Retinal pigment epithelial cell (primary cell): ENCODE results near the gene LMNB1.
A peak's percentile ranks its signal among the peaks of the same experiment; 100 is the strongest.

ENCODE experiments used
- DNase-seq: peaks from one replicate; pipeline ENCODE4 v3.0.0-alpha.2; 2010; ENCODE audit warnings: low read depth
- H3K4me3 ChIP-seq: 2 replicates; pipeline ENCODE4 v1.5.1; 2011; ENCODE audit warnings: mild to moderate bottlenecking, low read length, control low read depth, moderate library complexity
- TF ChIP-seq, protein P1 (sequence below): conservative IDR thresholded peaks from 2 replicates; pipeline ENCODE4 v1.5.1; 2011; ENCODE audit warnings: low read depth, low read length, control low read depth, inconsistent platforms

The LMNB1 gene

DNA sequence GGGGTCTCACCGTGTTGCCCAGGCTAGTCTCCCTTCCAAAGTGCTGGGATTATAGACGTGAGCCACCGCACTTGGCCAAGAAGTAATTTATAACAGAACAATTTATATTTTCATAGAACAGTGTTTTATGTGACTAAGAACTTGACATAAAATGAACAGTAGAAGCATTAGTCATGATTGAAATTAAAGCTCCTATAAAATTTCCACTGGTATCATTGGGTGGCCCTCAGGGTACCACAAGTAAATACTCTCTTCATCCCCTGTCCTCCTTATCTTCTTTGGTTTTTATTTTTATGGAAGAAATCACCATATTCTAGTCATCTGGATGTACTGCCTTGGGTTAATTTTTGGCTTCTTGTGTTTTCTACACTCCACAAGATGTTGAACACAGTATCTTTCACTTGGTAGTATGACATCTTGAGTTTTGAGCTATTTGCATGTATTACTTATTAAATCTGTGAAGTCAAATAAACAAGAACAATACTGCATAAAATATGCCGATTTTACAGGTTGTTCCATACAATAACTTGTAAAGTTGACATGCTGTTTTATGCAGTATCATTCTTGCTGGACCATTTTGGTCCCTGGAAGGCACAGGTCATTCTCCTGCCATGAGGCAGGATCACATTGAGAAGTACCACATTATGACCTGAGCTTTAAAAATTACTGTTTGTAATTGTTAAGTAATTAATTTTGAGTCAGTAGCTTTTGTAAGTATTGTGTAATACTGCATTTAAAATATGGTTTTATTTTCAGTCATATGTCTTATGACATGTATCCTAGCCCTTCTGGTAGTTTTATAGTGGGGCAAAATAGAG is 24.4 kb downstream of the LMNB1 start:
- DNase-seq = no peak
- TF ChIP-seq, protein P1, sequence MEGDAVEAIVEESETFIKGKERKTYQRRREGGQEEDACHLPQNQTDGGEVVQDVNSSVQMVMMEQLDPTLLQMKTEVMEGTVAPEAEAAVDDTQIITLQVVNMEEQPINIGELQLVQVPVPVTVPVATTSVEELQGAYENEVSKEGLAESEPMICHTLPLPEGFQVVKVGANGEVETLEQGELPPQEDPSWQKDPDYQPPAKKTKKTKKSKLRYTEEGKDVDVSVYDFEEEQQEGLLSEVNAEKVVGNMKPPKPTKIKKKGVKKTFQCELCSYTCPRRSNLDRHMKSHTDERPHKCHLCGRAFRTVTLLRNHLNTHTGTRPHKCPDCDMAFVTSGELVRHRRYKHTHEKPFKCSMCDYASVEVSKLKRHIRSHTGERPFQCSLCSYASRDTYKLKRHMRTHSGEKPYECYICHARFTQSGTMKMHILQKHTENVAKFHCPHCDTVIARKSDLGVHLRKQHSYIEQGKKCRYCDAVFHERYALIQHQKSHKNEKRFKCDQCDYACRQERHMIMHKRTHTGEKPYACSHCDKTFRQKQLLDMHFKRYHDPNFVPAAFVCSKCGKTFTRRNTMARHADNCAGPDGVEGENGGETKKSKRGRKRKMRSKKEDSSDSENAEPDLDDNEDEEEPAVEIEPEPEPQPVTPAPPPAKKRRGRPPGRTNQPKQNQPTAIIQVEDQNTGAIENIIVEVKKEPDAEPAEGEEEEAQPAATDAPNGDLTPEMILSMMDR = no peak
- H3K4me3 ChIP-seq = no peak overlapping the region

DNA sequence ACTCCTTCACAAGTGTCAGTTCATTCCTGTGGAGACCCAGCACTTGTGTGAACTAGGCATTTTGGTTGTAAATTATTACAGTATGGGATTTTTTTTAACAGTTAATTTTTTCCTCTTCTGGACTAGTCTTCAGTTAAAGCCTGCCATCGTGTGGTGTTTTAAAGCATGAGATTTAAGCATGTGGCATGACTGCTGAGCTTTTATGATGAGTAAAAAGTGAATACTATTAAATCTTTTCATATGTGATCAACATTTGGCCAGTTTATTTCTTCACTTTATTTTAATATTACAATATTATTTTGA is 25.0 kb downstream of the LMNB1 start:
- no peak for DNase-seq
- TF ChIP-seq, protein P1 = peak; percentile 47

DNA sequence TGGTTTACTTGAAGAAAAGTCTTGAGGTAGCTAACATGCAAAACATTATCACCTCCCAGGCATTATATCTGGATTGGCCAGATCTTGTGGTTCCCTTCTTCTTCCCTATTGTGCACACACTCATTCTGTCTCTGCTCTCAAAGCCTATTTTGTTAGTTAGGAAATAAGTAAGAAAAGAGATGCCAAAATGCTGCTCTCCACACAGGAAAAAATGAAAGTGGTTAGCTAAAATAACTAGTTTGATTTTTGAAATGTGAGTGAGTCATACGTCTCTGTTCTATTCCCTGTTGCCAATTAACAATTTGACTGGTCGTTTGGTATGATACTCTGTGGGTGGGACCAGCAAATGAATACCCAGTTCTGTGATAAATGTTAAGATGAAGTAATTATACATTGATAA is 28.1 kb downstream of the LMNB1 start:
- DNase-seq = no peak
- no peak overlapping the region for H3K4me3 ChIP-seq
- TF ChIP-seq, protein P1 = no peak

More for the DNA sequence above, 25.0 kb downstream of the LMNB1 start:
- H3K4me3 ChIP-seq = no peak overlapping the region

DNA sequence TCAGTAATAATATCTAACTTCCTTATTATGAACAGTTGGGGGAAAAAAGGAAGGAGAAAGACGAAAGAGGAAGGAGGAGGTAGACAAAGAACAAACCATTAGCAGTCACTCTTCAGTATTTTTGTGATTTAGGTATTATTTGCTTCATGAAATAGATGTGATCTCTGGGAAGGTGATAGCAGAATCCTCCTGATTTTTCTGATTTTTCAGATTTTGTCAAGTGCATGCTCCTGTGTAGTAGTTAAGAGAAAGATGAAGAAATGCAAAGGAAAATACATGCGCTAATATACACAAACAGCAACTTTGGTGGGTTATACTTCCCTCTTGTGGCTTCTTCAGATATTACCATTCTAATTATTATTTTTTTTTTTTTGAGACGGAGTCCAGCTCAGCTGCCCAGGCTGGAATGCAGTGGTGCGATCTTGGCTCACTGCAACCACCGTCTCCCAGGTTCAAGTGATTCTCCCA is 31.6 kb downstream of the LMNB1 start:
- H3K4me3 ChIP-seq = no peak overlapping the region
- TF ChIP-seq, protein P1 = peak; percentile 43
- DNase-seq = no peak

DNA sequence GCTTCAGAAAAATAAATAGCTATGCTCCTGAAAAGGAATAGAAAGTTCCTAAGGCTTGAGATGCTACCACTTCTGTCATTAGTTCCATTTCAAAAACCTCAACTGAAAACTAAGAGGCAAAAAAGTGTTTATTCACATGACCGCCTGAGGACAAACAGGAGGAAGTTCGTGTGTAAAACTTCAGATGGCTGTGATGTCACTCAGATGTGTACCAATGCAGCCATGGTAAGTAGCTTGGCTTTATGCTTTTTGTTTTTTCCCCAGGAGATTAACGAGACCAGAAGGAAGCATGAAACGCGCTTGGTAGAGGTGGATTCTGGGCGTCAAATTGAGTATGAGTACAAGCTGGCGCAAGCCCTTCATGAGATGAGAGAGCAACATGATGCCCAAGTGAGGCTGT is 33.0 kb downstream of the LMNB1 start:
- no peak overlapping the region for H3K4me3 ChIP-seq
- no peak for DNase-seq
- TF ChIP-seq, protein P1 = no peak

DNA sequence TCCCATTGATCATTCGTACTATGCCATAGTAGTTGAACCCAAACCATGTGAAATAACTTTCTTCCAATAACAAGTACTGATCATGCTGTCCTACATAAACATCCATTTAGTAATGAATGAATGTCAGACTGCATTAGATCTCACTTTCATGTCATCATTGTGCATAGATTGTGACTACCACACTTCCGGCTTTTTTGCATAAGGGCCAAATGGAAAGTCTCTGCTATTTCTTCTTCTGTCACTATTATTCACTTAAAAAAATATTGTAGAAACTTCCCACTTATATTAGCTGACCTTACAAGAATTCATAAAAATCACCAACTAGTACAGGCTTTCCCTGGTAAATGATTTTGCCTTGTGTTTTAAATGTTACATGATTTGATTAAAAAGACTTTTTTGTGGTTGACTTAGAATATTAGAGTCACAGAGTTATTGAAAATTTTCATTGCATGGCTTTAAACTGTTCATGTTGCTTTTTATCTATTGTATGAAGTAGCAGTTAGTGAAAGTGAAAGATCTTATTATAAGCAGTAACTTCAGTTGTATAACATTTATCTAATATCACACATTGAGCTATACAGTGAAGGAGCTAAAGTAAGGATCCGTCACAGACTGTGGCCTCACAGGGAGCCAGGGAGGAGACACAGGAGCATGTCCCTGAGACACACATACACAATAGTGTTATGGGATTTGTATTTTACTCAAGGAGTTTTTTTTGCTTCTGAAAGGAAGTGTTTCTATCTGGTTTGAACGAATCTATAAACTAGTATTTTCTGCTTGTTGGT is 33.9 kb downstream of the LMNB1 start:
- no peak overlapping the region for H3K4me3 ChIP-seq
- TF ChIP-seq, protein P1 = no peak
- DNase-seq = no peak
